Measurements from ENCODE around the gene BTRC. TPM values are rescaled to one million over a fixed set of nuclear protein-coding genes. Genes with fewer than 3 reads are reported as not detected.

BTRC gene
- total RNA-seq, 1 donor from 2014 or later: 35.5 TPM

GRCh38 chr10:101400585-101400984, 46.6 kb downstream of the BTRC start:
- Mint-ChIP-seq H3K36me3 (ENCODE audit: low read depth) (no peaks in the 10 kb centered on the region), H3K4me3 (no peak overlapping the region), H3K27ac (ENCODE audit: unreplicated experiment) (peak overlapping the region; percentile 4), H3K4me1 (peaks cover 17% of the 10 kb centered on the region), H3K9me3 (no peaks in the 10 kb centered on the region), H3K27me3 (ENCODE audit: low read depth) (no peaks in the 10 kb centered on the region)
- DNase-seq (ENCODE audit: low read depth, low spot score): no peak
- no peak for TF ChIP-seq CTCF (conservative IDR thresholded peaks at IDR 0.05)

GRCh38 chr10:101402711-101403110, 48.7 kb downstream of the BTRC start:
- Mint-ChIP-seq H3K4me3 (no peak overlapping the region), H3K36me3 (ENCODE audit: low read depth) (no peaks in the 10 kb centered on the region), H3K27ac (ENCODE audit: unreplicated experiment) (no peak overlapping the region), H3K4me1 (peaks cover 5% of the 10 kb centered on the region), H3K27me3 (ENCODE audit: low read depth) (no peaks in the 10 kb centered on the region), H3K9me3 (no peaks in the 10 kb centered on the region)
- TF ChIP-seq CTCF (conservative IDR thresholded peaks at IDR 0.05): no peak
- no peak for DNase-seq (ENCODE audit: low read depth, low spot score)

GRCh38 chr10:101403161-101403560, 49.2 kb downstream of the BTRC start:
- Mint-ChIP-seq H3K4me3 (no peak overlapping the region), H3K27ac (ENCODE audit: unreplicated experiment) (no peak overlapping the region), H3K36me3 (ENCODE audit: low read depth) (no peaks in the 10 kb centered on the region), H3K27me3 (ENCODE audit: low read depth) (no peaks in the 10 kb centered on the region), H3K9me3 (no peaks in the 10 kb centered on the region), H3K4me1 (peaks cover under 1% of the 10 kb centered on the region)
- DNase-seq (ENCODE audit: low read depth, low spot score): no peak
- TF ChIP-seq CTCF (conservative IDR thresholded peaks at IDR 0.05): no peak

- no peak for TF ChIP-seq CTCF (conservative IDR thresholded peaks at IDR 0.05)
- Mint-ChIP-seq H3K4me1 (no peaks in the 10 kb centered on the region), H3K9me3 (no peaks in the 10 kb centered on the region), H3K27ac (ENCODE audit: unreplicated experiment) (no peak overlapping the region), H3K36me3 (ENCODE audit: low read depth) (peaks cover 8% of the 10 kb centered on the region), H3K27me3 (ENCODE audit: low read depth) (no peaks in the 10 kb centered on the region), H3K4me3 (no peak overlapping the region)
- no peak for DNase-seq (ENCODE audit: low read depth, low spot score)
These were observed 51.0 kb downstream of the BTRC start for GRCh38 chr10:101405001-101405400.

- no peaks in the 10 kb centered on the region for H3K27me3 Mint-ChIP-seq (ENCODE audit: low read depth)
- H3K4me1 Mint-ChIP-seq: peaks cover 6% of the 10 kb centered on the region
- no peak overlapping the region for H3K27ac Mint-ChIP-seq (ENCODE audit: unreplicated experiment)
- no peak for DNase-seq (ENCODE audit: low read depth, low spot score)
- H3K9me3 Mint-ChIP-seq: peaks cover 7% of the 10 kb centered on the region
- peaks cover 14% of the 10 kb centered on the region for H3K36me3 Mint-ChIP-seq (ENCODE audit: low read depth)
- no peak overlapping the region for H3K4me3 Mint-ChIP-seq
- no peak for TF ChIP-seq CTCF (conservative IDR thresholded peaks at IDR 0.05)
These were observed 57.6 kb downstream of the BTRC start for GRCh38 chr10:101411598-101411997.

GRCh38 chr10:101414034-101414433, 60.1 kb downstream of the BTRC start:
- no peak for DNase-seq (ENCODE audit: low read depth, low spot score)
- Mint-ChIP-seq H3K4me1 (peaks cover 6% of the 10 kb centered on the region), H3K9me3 (peaks cover 7% of the 10 kb centered on the region), H3K27me3 (ENCODE audit: low read depth) (no peaks in the 10 kb centered on the region), H3K36me3 (ENCODE audit: low read depth) (peaks cover 14% of the 10 kb centered on the region), H3K27ac (ENCODE audit: unreplicated experiment) (no peak overlapping the region), H3K4me3 (no peak overlapping the region)
- no peak for TF ChIP-seq CTCF (conservative IDR thresholded peaks at IDR 0.05)

All from neural crest cell (in vitro differentiated cells).